Gastroesophageal sphincter (tissue), 4 donors: ENCODE measurements around the gene SLC16A10. TPM values are rescaled to one million over a fixed set of nuclear protein-coding genes. Genes with fewer than 3 reads are reported as not detected.

Experiments used
- ATAC-seq: fragments of 150-250 bp; one replicate; pipeline ENCODE4 v1.9.1; 2016; ENCODE audit warnings: mild to moderate bottlenecking, moderate library complexity
- H3K27ac ChIP-seq, 4 donors: fragments of 200-600 bp; sonication (generic) in 3 of 4; 1 replicate in 3 of 4; 2 replicates in 1 of 4; pipeline ENCODE4 v1.5.1; 2016 to 2019
- H3K27me3 ChIP-seq: fragments of 200-600 bp; sonication (generic); one replicate; pipeline ENCODE4 v1.5.1; 2019
- H3K36me3 ChIP-seq, 2 donors: fragments of 200-600 bp; sonication (generic); one replicate each; pipeline ENCODE4 v1.5.1; 2019; ENCODE audit warnings: control low read depth in 1 of 2
- H3K4me1 ChIP-seq, 3 donors: fragments of 200-600 bp; sonication (generic); 1 replicate in 2 of 3; 2 replicates in 1 of 3; pipeline ENCODE4 v1.5.1; 2016 to 2019; ENCODE audit warnings: control low read depth in 2 of 3
- H3K4me3 ChIP-seq, 2 donors: fragments of 200-600 bp; sonication (generic); one replicate each; pipeline ENCODE4 v1.5.1; 2019; ENCODE audit warnings: mild to moderate bottlenecking in 1 of 2, moderate library complexity in 1 of 2
- H3K9me3 ChIP-seq, 3 donors: fragments of 200-600 bp; sonication (generic); one replicate each; pipeline ENCODE4 v1.5.1; 2017 to 2019; ENCODE audit warnings: control low read depth in 2 of 3
- EP300 ChIP-seq: sonication (generic); formaldehyde crosslinking; IDR thresholded peaks from one replicate; pipeline ENCODE4 v1.6.1; 2017; ENCODE audit warnings: antibody characterized with exemption, mild to moderate bottlenecking
- POLR2A ChIP-seq, 2 donors: fragments of 450-650 bp; IDR thresholded peaks; one replicate each; pipeline ENCODE4 v1.6.1; 2017; ENCODE audit warnings: antibody characterized with exemption in 2 of 2, mild to moderate bottlenecking in 2 of 2, moderate library complexity in 1 of 2
- POLR2AphosphoS5 ChIP-seq: sonication (generic); formaldehyde crosslinking; IDR thresholded peaks from one replicate; pipeline ENCODE4 v1.6.1; 2017; ENCODE audit warnings: antibody characterized with exemption
- WGBS, 2 donors: methylation state at CpG; one replicate each; pipeline ENCODE4 v1.1.5; 2018; ENCODE audit warnings: low coverage in 1 of 2; 5-methylcytosine and 5-hydroxymethylcytosine counted together
- total RNA-seq, 4 donors: library from RNA; depleted of rRNA; stranded (reverse); fragments of >200 nt; gene quantifications; one replicate each; pipeline ENCODE4 v1.1.0, GENCODE V29; 2016
- TF ChIP-seq, protein P1 (sequence below), 4 experiments: fragments of 200-600 bp in 2 of 4; fragments of 450-650 bp in 2 of 4; sonication (generic) in 1 of 4; IDR thresholded peaks; one replicate each; pipeline ENCODE4 v1.5.1; 2017 to 2019; ENCODE audit warnings: antibody characterized with exemption in 4 of 4, mild to moderate bottlenecking in 2 of 4, moderate library complexity in 2 of 4

SLC16A10 gene
- total RNA-seq, 4 donors from 2014 or later = 0.32 to 4.7 (median 0.93) TPM

DNA sequence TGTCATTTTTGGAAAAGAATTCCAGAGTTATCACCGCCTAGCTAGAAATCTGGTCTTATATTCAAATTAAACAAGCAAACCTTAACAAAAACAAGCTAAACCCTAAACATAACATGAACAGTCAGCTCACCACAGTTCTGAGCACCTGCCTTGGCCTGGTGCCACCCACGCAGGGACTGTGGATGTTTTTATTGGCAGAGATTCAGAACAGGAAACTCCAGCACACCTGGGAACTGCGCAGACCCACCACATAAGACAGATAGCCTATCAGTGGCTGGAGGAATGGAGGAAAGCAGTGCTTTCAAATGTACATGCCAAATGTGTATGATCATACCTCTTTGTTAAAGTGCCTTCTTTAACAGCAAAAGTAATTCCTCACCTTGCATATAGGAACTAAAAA, 8.9 kb downstream of the SLC16A10 start:
- Histone ChIP-seq H3K27ac (no peak overlapping the region), H3K4me3 (no peak overlapping the region), H3K27me3 (no peaks in the 10 kb centered on the region), H3K4me1 (no peaks in the 10 kb centered on the region), H3K9me3 (no peaks in the 10 kb centered on the region), H3K36me3 (no peaks in the 10 kb centered on the region)
- no peak for ATAC-seq
- WGBS, 2 donors = 50 to 56% methylated on average over 1 to 3 of the region's 3 CpGs
- TF ChIP-seq EP300 = no peak
- no peak for TF ChIP-seq POLR2AphosphoS5
- TF ChIP-seq, protein P1, sequence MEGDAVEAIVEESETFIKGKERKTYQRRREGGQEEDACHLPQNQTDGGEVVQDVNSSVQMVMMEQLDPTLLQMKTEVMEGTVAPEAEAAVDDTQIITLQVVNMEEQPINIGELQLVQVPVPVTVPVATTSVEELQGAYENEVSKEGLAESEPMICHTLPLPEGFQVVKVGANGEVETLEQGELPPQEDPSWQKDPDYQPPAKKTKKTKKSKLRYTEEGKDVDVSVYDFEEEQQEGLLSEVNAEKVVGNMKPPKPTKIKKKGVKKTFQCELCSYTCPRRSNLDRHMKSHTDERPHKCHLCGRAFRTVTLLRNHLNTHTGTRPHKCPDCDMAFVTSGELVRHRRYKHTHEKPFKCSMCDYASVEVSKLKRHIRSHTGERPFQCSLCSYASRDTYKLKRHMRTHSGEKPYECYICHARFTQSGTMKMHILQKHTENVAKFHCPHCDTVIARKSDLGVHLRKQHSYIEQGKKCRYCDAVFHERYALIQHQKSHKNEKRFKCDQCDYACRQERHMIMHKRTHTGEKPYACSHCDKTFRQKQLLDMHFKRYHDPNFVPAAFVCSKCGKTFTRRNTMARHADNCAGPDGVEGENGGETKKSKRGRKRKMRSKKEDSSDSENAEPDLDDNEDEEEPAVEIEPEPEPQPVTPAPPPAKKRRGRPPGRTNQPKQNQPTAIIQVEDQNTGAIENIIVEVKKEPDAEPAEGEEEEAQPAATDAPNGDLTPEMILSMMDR (IDR thresholded peaks at IDR 0.05) = no peak
- no peak for TF ChIP-seq POLR2A (IDR thresholded peaks at IDR 0.05)

DNA sequence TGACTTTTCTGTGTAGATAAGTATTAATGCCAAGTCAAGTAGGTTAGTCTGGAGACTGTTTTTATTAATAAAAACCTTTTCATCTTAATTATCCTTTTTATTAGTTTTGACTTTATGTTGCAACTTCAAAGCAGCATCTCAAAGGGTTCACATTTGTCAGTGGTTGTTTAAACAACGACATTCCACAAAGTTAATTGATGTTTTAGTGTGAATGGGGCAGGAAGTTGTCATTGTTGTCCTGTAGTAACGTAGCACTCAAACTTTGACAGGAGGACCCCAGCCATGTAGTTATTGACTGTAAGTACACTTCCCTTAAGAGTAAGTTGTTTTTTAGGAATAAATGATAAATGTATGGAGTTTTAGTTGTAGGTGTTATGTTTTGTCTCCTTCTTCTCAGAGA, 11.3 kb downstream of the SLC16A10 start:
- Histone ChIP-seq H3K27me3 (no peaks in the 10 kb centered on the region), H3K4me1 (no peaks in the 10 kb centered on the region), H3K4me3 (no peak overlapping the region), H3K36me3 (no peaks in the 10 kb centered on the region), H3K27ac (no peak overlapping the region), H3K9me3 (no peaks in the 10 kb centered on the region)
- no peak for ATAC-seq
- no peak for TF ChIP-seq POLR2AphosphoS5
- TF ChIP-seq POLR2A (IDR thresholded peaks at IDR 0.05) = no peak
- TF ChIP-seq EP300 = no peak
- TF ChIP-seq, protein P1 (IDR thresholded peaks at IDR 0.05) = no peak
- 51 to 60% methylated on average over 2 of the region's 2 CpGs for WGBS, 2 donors

DNA sequence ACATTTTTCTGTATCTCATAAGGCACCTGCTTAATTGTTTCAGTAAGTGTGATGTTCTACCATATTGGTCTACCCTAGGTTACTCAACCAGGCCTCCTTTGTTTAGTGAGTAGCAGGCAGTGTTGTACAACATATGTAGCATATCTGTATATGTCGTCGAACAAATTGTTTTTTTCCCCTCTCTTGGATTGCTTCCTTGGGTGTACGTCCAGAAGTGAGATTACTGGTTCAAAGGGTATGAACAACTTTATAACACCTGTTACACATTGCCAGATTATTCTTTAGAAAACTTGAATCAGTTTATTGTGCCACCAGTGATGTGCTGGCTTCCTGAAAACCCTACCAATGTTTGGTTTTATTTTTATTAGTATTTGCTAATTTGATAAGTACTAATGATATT, 14.7 kb downstream of the SLC16A10 start:
- 79 to 83% methylated on average over 3 of the region's 3 CpGs for whole genome bisulfite sequencing, 2 donors
- ATAC-seq = no peak
- H3K4me3 ChIP-seq = no peak overlapping the region
- H3K9me3 ChIP-seq = peaks cover 0 to under 1% (median 0%) of the 10 kb centered on the region in 3 donors
- H3K27me3 ChIP-seq = no peaks in the 10 kb centered on the region
- no peak overlapping the region for H3K27ac ChIP-seq
- no peaks in the 10 kb centered on the region for H3K36me3 ChIP-seq
- TF ChIP-seq EP300 (no peak), POLR2AphosphoS5 (no peak), POLR2A (IDR thresholded peaks at IDR 0.05) (no peak)
- TF ChIP-seq, protein P1 (IDR thresholded peaks at IDR 0.05) = no peak
- H3K4me1 ChIP-seq = no peaks in the 10 kb centered on the region

DNA sequence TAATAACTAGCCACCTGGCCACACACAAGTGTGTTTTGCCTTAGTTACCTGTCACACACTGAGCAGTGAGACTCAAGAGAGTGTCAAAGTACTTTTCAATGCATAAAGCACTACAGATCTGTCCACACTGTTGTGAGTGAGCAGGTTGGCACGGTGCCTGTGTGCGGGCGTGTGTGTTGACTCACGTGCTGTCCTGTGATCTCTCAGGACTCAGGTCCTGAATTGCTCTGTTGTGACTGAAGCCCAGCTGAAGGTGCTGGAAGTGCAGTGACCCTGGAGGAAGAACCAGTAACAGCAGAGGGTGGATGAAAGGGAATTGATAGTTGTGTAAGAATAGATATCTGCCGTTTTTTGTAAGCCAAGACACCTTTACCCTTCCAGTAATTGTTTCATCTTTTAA, 18.3 kb downstream of the SLC16A10 start:
- Histone ChIP-seq H3K36me3 (no peaks in the 10 kb centered on the region), H3K27ac (no peak overlapping the region), H3K9me3 (peaks cover 0 to 15% (median 0%) of the 10 kb centered on the region in 3 donors), H3K27me3 (peaks cover 2% of the 10 kb centered on the region), H3K4me3 (no peak overlapping the region), H3K4me1 (no peaks in the 10 kb centered on the region)
- ATAC-seq = no peak
- 28 to 30% methylated on average over 3 to 5 of the region's 5 CpGs for WGBS, 2 donors
- TF ChIP-seq EP300 (no peak), POLR2A (IDR thresholded peaks at IDR 0.05) (no peak), POLR2AphosphoS5 (no peak)
- TF ChIP-seq, protein P1 (IDR thresholded peaks at IDR 0.05) = no peak

DNA sequence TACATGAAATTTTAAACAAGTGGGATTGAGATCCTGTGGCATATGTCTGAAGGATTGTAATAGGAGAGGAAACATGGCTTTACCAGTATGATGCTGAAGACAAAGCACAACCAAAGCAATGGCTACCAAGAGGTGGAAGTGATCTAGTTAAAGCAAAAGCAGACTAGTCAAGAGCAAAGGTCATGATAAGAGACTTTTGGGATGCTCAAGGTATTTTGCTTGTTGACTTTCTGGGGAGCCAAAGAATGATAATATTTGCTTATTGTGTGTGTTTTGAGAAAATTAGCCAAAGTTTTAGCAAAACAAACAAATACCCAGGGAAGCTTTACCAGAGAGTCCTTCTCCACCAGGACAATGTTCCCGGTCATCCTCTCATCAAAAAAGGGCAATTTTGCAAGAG, 20.3 kb downstream of the SLC16A10 start:
- WGBS, 2 donors = 85 to 88% methylated on average over 1 of the region's 1 CpG
- Histone ChIP-seq H3K4me3 (no peak overlapping the region), H3K27me3 (peaks cover 3% of the 10 kb centered on the region), H3K9me3 (peaks cover 0 to 15% (median 0%) of the 10 kb centered on the region in 3 donors), H3K27ac (no peak overlapping the region), H3K36me3 (no peaks in the 10 kb centered on the region), H3K4me1 (no peaks in the 10 kb centered on the region)
- TF ChIP-seq, protein P1 (IDR thresholded peaks at IDR 0.05) = no peak
- TF ChIP-seq POLR2A (IDR thresholded peaks at IDR 0.05) = no peak
- no peak for TF ChIP-seq POLR2AphosphoS5
- no peak for TF ChIP-seq EP300
- no peak for ATAC-seq
